Muscle of arm (tissue), 12 donors: ENCODE results near the gene TMSB4X. TPM values are rescaled to one million over a fixed set of nuclear protein-coding genes. Genes with fewer than 3 reads are reported as not detected.
"Not testable (repeated sequence)": the region's sequence is repeated elsewhere in the genome, so short reads cannot be mapped to it uniquely, and the experiment has no call there.

Experiments used
- DNase-seq: peaks from one replicate; pipeline ENCODE4 v3.0.0-alpha.2; 2013
- polyA plus RNA-seq, 12 donors: library from polyadenylated mRNA; unstranded; fragments of 120-200 nt; gene quantifications; one replicate each; pipeline ENCODE4 v1.2.1, GENCODE V29; 2013; ENCODE audit not compliant: insufficient read length in 12 of 12

Gene TMSB4X
- polyA plus RNA-seq, 12 donors, result 866 to 1,740 (median 1,181) TPM; not detected in 1

DNA sequence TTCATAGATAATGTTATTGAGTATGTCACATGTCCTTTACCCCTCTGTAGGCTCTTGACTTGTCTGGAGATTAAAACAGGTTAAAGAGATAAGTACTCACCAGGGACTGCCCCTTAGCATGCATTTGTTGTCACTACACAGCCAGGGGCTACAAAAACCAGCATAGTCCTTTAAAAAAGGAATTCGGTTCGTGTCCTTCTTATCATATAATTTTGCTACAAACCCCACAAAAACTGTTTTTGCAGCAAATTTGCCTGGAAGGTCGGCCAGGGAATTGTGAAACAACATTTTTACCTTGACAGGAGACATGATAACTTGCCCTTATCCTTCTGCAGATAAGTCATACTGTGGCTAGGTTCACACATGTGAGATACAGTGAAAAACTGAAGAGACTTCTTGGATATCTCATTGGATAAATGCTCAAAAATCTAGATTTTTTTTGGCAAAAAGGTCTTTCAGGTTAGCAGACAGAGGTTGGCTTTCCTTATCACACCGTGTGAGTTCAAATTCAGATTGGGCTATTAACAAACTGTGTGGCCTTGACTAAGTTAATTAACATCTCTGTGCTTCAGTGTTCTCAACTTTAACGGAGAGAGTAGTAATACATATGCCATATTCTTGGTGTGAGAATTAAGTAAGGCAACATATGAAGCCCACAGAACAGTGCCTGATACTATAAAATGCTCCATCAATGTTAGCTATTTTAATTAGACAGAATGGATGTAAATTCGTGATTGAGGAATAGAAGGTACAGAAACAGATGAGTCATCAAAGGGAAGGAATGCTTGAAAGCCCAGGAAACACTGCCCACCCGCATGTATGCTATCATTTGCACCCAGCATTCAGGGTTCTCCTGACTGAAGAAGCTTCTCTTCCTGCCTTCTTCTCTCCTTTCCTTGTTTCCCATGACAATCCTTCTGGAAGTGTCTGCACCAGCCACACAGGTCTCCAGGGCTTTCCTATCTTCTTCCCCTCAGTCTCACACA lies 39.5 kb downstream of the TMSB4X start:
- no peak for DNase-seq

DNA sequence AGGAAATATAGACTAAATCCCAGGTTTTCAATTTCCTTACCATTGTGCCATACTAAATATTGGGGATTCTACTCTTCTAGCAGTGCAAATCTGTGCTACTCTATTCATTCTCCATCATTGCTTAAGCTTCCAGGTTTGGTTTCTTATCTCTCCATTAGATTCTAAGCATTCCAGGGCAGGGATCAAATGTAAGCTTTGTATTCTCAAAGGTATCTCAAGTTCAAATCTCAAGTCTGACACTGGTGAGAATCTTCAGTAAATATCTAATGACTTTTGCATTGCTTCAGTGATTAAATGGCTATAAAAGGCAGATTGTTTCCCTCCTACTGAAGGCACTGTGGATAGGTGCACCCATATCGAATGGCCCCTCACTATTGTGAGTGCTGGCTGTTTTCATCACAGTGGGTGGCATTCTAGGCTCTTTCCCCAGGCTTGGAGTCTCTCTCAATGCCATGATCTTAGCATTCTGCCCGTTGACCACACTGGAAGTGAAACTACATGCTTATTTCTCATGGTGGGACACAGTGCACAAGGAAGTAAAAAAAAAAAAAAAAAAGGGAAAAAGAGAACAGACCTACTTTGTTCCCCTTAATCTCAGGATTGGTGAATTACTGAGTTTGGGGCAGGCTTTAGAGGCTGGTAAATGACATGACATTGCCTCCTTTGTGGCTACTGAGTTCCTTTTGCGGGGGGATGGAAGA lies 40.8 kb downstream of the TMSB4X start:
- no peak for DNase-seq

DNA sequence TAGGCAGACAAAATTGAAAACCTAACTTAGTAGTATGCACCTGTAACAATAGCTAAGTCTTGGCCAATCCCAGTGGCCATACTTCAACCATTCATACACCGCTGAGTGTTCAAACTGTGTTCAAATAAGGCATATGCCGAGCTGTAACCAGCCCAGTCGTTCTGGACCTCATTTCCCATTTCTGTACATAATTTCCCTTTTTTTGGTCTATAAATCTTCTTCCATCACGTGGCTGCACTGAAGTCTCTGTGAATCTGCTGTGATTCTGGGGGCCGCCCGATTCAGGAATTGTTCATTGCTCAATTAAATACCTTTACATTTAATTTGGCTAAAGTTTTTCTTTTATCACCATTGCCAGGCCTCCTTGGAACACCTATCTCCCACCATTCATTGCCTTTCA lies 41.8 kb downstream of the TMSB4X start:
- DNase-seq, result not testable (repeated sequence)

DNA sequence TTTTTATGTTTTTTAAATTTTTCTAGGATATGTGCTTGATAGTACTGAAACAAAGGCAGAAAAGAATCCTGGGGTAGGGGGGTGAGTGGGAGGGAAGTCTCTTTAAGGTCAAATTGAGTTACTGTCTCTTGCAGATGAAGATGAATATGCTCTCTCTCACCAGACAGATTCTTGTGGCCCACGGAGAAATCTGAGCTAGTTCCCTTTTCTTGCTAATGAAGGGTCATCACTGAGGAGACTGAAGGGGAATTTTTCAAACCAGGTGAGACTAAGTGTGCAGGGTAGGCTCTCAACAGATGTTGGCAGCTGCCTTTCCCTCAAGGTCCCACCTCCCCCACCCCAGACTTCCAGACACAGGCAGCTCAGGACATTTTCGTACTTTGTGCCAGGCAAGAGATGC lies 48.0 kb downstream of the TMSB4X start:
- no peak for DNase-seq

DNA sequence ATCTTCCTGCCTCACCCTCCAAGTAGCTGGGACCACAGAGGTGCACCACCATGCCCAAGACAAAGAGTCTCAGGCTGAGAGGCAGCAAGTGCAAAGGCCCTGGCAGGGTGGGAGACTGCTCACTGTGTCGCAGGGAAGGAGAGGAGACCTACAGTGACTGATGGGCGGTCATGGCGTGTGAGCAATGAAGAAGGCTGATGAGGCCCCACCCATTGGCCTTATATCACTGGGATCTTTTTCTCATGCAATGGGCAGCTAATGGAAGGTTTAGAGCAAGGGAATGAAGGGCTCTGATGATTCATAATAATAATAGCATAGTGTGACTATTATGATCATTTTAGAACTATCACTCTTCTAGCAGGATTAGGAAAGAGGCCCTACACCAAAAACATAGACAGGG lies 48.7 kb downstream of the TMSB4X start:
- DNase-seq, result no peak

DNA sequence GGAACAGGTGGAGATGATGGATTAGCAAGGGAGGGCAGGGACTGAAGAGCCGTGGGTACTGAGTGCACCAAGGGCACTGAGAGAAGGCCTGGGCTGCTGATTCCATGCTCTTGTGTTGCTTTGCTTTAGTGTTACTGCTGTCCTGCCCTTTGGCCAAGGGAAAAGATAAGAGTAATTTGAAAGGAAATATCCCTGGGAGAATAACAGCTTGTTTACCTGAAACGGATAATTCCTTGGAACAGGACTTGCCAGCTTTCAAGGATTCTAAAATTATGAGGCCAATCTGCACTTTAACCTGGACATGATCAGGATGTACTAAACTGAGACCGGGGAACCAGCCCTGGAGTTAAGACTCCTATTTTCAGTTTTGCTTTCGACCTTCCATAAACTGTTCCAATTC lies 49.1 kb downstream of the TMSB4X start:
- DNase-seq, result no peak

DNA sequence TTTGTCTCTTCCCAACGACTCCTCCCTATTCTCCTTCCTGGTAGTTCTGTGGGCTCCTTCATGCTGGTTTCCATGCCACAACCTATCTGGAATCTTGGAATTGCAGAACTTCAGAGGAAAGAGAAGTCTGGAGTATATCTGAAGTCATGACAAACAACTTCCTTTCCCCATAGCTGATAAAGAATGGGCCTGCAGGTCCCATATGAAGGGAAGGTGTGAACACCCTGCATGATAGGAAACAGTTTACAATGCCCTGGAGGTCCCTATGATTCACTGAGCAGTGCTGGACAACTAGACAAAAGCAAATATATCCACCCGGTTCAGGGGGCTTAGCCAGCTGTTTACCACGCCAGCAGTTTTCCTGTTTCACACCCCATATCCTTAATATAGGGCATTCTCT lies 50.1 kb downstream of the TMSB4X start:
- DNase-seq, result no peak

Other genes starting within 250 kb of the TMSB4X start
- gene PRPS2, start 183.7 kb upstream of the TMSB4X start, polyA plus RNA-seq, result 10 to 100 TPM in 6 of 12 donors, 1 to 10 TPM in 5, not detected in 1; 7.2 to 22.1 (median 10.1) TPM
- gene TLR7, start 108.0 kb upstream of the TMSB4X start, polyA plus RNA-seq, result 1 to 10 TPM in 5 of 12 donors, under 1 TPM in 6, not detected in 1; 0.66 to 2.3 (median 0.99) TPM
- gene TLR8, start 68.5 kb upstream of the TMSB4X start, polyA plus RNA-seq, result 1 to 10 TPM in 1 of 12 donors, under 1 TPM in 9, not detected in 2; 0.24 to 1.9 (median 0.37) TPM
- under 1 TPM in 10 of 12 donors, not detected in 2; 0.17 to 0.84 (median 0.30) TPM for gene FAM9C, start 69.5 kb downstream of the TMSB4X start, polyA plus RNA-seq